ENCODE measurements around the gene CNOT6L. TPM values are rescaled to one million over a fixed set of nuclear protein-coding genes. Genes with fewer than 3 reads are reported as not detected.

Gene CNOT6L
- total and polyA plus RNA-seq, 5 donors: 3.6 to 27.1 (median 22.4) TPM

- WGBS: 96% methylated on average over 1 of the region's 1 CpG
- no peak for ATAC-seq
- no peaks in the 10 kb centered on the region for H3K4me1 ChIP-seq (ENCODE audit: control insufficient read depth, insufficient read depth, low read length)
- intact Hi-C loops (cut with DNase I): no loop called here
- H3K27ac ChIP-seq (ENCODE audit: low read length): no peak overlapping the region
- H3K4me3 ChIP-seq (ENCODE audit: low read length): no peak overlapping the region
- no peak for DNase-seq
- no peaks in the 10 kb centered on the region for H3K9me3 ChIP-seq (ENCODE audit: control insufficient read depth, low read length)
- no peaks in the 10 kb centered on the region for H3K27me3 ChIP-seq (ENCODE audit: control insufficient read depth, insufficient read depth)
Observed at GRCh38 chr4:77712675-77713074, 106.5 kb downstream of the CNOT6L start.

- Histone ChIP-seq H3K4me3 (ENCODE audit: low read length) (no peak overlapping the region), H3K27me3 (ENCODE audit: control insufficient read depth, insufficient read depth) (no peaks in the 10 kb centered on the region), H3K27ac (ENCODE audit: low read length) (no peak overlapping the region), H3K4me1 (ENCODE audit: control insufficient read depth, insufficient read depth, low read length) (no peaks in the 10 kb centered on the region), H3K9me3 (ENCODE audit: control insufficient read depth, low read length) (no peaks in the 10 kb centered on the region)
- DNase-seq (no peak), ATAC-seq (no peak)
- 57% methylated on average over 1 of the region's 1 CpG for WGBS
- intact Hi-C loops (cut with DNase I): no loop called here
Observed at GRCh38 chr4:77711469-77711868, 107.7 kb downstream of the CNOT6L start.

GRCh38 chr4:77710684-77711083 lies 108.5 kb downstream of the CNOT6L start:
- Histone ChIP-seq H3K4me3 (ENCODE audit: low read length) (no peak overlapping the region), H3K9me3 (ENCODE audit: control insufficient read depth, low read length) (no peaks in the 10 kb centered on the region), H3K27ac (ENCODE audit: low read length) (no peak overlapping the region), H3K4me1 (ENCODE audit: control insufficient read depth, insufficient read depth, low read length) (no peaks in the 10 kb centered on the region), H3K27me3 (ENCODE audit: control insufficient read depth, insufficient read depth) (no peaks in the 10 kb centered on the region)
- ATAC-seq (no peak), DNase-seq (no peak)
- intact Hi-C loops (cut with DNase I): no loop called here
- WGBS: 100% methylated on average over 1 of the region's 1 CpG

GRCh38 chr4:77710059-77710458 lies 109.1 kb downstream of the CNOT6L start:
- WGBS: 93% methylated on average over 1 of the region's 1 CpG
- Histone ChIP-seq H3K27ac (ENCODE audit: low read length) (no peak overlapping the region), H3K4me3 (ENCODE audit: low read length) (no peak overlapping the region), H3K4me1 (ENCODE audit: control insufficient read depth, insufficient read depth, low read length) (no peaks in the 10 kb centered on the region), H3K9me3 (ENCODE audit: control insufficient read depth, low read length) (no peaks in the 10 kb centered on the region), H3K27me3 (ENCODE audit: control insufficient read depth, insufficient read depth) (no peaks in the 10 kb centered on the region)
- intact Hi-C loops (cut with DNase I): no loop called here
- ATAC-seq (no peak), DNase-seq (no peak)

- no peaks in the 10 kb centered on the region for H3K9me3 ChIP-seq (ENCODE audit: control insufficient read depth, low read length)
- no peak for ATAC-seq
- H3K4me1 ChIP-seq (ENCODE audit: control insufficient read depth, insufficient read depth, low read length): no peaks in the 10 kb centered on the region
- H3K27me3 ChIP-seq (ENCODE audit: control insufficient read depth, insufficient read depth): no peaks in the 10 kb centered on the region
- DNase-seq: no peak
- H3K27ac ChIP-seq (ENCODE audit: low read length): no peak overlapping the region
- intact Hi-C loops (cut with DNase I): no loop called here
- WGBS: 61% methylated on average over 4 of the region's 4 CpGs
- no peak overlapping the region for H3K4me3 ChIP-seq (ENCODE audit: low read length)
Observed at GRCh38 chr4:77706717-77707116, 112.5 kb downstream of the CNOT6L start.

- no peak for DNase-seq
- WGBS: 48% methylated on average over 1 of the region's 1 CpG
- Histone ChIP-seq H3K27me3 (ENCODE audit: control insufficient read depth, insufficient read depth) (no peaks in the 10 kb centered on the region), H3K4me1 (ENCODE audit: control insufficient read depth, insufficient read depth, low read length) (no peaks in the 10 kb centered on the region), H3K27ac (ENCODE audit: low read length) (no peak overlapping the region), H3K9me3 (ENCODE audit: control insufficient read depth, low read length) (no peaks in the 10 kb centered on the region), H3K4me3 (ENCODE audit: low read length) (no peak overlapping the region)
- intact Hi-C loops (cut with DNase I): no loop called here
- ATAC-seq: no peak
Observed at GRCh38 chr4:77703666-77704065, 115.5 kb downstream of the CNOT6L start.

GRCh38 chr4:77701121-77701520 lies 118.0 kb downstream of the CNOT6L start:
- intact Hi-C loops (cut with DNase I): no loop called here
- WGBS: 62% methylated on average over 2 of the region's 2 CpGs
- ATAC-seq (no peak), DNase-seq (no peak)
- Histone ChIP-seq H3K27ac (ENCODE audit: low read length) (no peak overlapping the region), H3K27me3 (ENCODE audit: control insufficient read depth, insufficient read depth) (no peaks in the 10 kb centered on the region), H3K9me3 (ENCODE audit: control insufficient read depth, low read length) (no peaks in the 10 kb centered on the region), H3K4me1 (ENCODE audit: control insufficient read depth, insufficient read depth, low read length) (no peaks in the 10 kb centered on the region), H3K4me3 (ENCODE audit: low read length) (no peak overlapping the region)

- Histone ChIP-seq H3K27ac (ENCODE audit: low read length) (no peak overlapping the region), H3K27me3 (ENCODE audit: control insufficient read depth, insufficient read depth) (no peaks in the 10 kb centered on the region), H3K4me3 (ENCODE audit: low read length) (no peak overlapping the region), H3K9me3 (ENCODE audit: control insufficient read depth, low read length) (no peaks in the 10 kb centered on the region), H3K4me1 (ENCODE audit: control insufficient read depth, insufficient read depth, low read length) (no peaks in the 10 kb centered on the region)
- DNase-seq: no peak
- intact Hi-C loops (cut with DNase I): no loop called here
- no peak for ATAC-seq
- WGBS: 45% methylated on average over 3 of the region's 3 CpGs
Observed at GRCh38 chr4:77699731-77700210, 119.4 kb downstream of the CNOT6L start.

GRCh38 chr4:77697860-77698590 lies 121.1 kb downstream of the CNOT6L start:
- Histone ChIP-seq H3K4me1 (ENCODE audit: control insufficient read depth, insufficient read depth, low read length) (no peaks in the 10 kb centered on the region), H3K9me3 (ENCODE audit: control insufficient read depth, low read length) (no peaks in the 10 kb centered on the region), H3K27ac (ENCODE audit: low read length) (no peak overlapping the region), H3K4me3 (ENCODE audit: low read length) (no peak overlapping the region), H3K27me3 (ENCODE audit: control insufficient read depth, insufficient read depth) (no peaks in the 10 kb centered on the region)
- DNase-seq: peak in 1 of 3 donors; percentile 27
- 44% methylated on average over 10 of the region's 10 CpGs for WGBS
- intact Hi-C loops (cut with DNase I): no loop called here
- ATAC-seq: peak; percentile 64 to 76

GRCh38 chr4:77695774-77696173 lies 123.4 kb downstream of the CNOT6L start:
- Histone ChIP-seq H3K27ac (ENCODE audit: low read length) (no peak overlapping the region), H3K4me3 (ENCODE audit: low read length) (no peak overlapping the region), H3K4me1 (ENCODE audit: control insufficient read depth, insufficient read depth, low read length) (no peaks in the 10 kb centered on the region), H3K9me3 (ENCODE audit: control insufficient read depth, low read length) (no peaks in the 10 kb centered on the region), H3K27me3 (ENCODE audit: control insufficient read depth, insufficient read depth) (no peaks in the 10 kb centered on the region)
- DNase-seq (no peak), ATAC-seq (no peak)
- WGBS: 95% methylated on average over 2 of the region's 2 CpGs
- intact Hi-C loops (cut with DNase I): no loop called here

- DNase-seq (peak in 1 of 3 donors; percentile 7), ATAC-seq (no peak)
- Histone ChIP-seq H3K4me1 (ENCODE audit: control insufficient read depth, insufficient read depth, low read length) (no peaks in the 10 kb centered on the region), H3K4me3 (ENCODE audit: low read length) (no peak overlapping the region), H3K27ac (ENCODE audit: low read length) (no peak overlapping the region), H3K27me3 (ENCODE audit: control insufficient read depth, insufficient read depth) (no peaks in the 10 kb centered on the region), H3K9me3 (ENCODE audit: control insufficient read depth, low read length) (no peaks in the 10 kb centered on the region)
- intact Hi-C loops (cut with DNase I): no loop called here
- WGBS: 96% methylated on average over 5 of the region's 5 CpGs
Observed at GRCh38 chr4:77692847-77693432, 126.2 kb downstream of the CNOT6L start.

Data from right cardiac atrium (tissue), 5 donors.